SK-N-SH (cell line): ENCODE results near the gene GPC5. TPM values are rescaled to one million over a fixed set of nuclear protein-coding genes. Genes with fewer than 3 reads are reported as not detected.

Experiments
- CTCF ChIA-PET: fragments of 300-600, 350-600 bp; formaldehyde crosslinking; extraction: SDS; loops from one replicate; lab custom pipeline; 2021; lab: Yijun Ruan, JAX
- POLR2A ChIA-PET: fragments of 350-600 bp; sonication (Branson Sonifier 250); formaldehyde crosslinking; extraction: SDS; loops from one replicate; lab custom pipeline; 2020; ENCODE audit warnings: antibody characterized with exemption, inconsistent platforms; lab: Yijun Ruan, JAX
- DNase-seq: peaks from one replicate; pipeline ENCODE4 v3.0.0; 2012
- H2AFZ ChIP-seq: fragments of 200-600 bp; sonication (generic); 2 replicates; pipeline ENCODE4 v1.8.1; 2016; ENCODE audit warnings: antibody characterized with exemption, mild to moderate bottlenecking, low read depth
- H3F3A ChIP-seq: fragments of 200-600 bp; sonication (generic); replicated peaks from 2 replicates; pipeline ENCODE3; 2016; ENCODE audit warnings: antibody characterized with exemption, mild to moderate bottlenecking; ENCODE audit not compliant: insufficient read depth
- H3K27ac ChIP-seq, 2 experiments: fragments of 200-500 bp in 1 of 2; fragments of 200-600 bp in 1 of 2; sonication (Bioruptor generic) in 1 of 2; sonication (generic), shearing (Covaris generic) in 1 of 2; 2 replicates each; pipeline versions ENCODE4 v1.5.1 to v1.6.1; 2014 to 2016; ENCODE audit warnings: low read depth in 2 of 2, inconsistent platforms in 1 of 2, low read length in 1 of 2, mild to moderate bottlenecking in 1 of 2, mixed read lengths in 1 of 2
- H3K27me3 ChIP-seq: fragments of 200-600 bp; sonication (generic), shearing (Covaris generic); 2 replicates; pipeline ENCODE4 v1.6.1; 2016; ENCODE audit warnings: mixed run types; ENCODE audit not compliant: insufficient read depth
- H3K36me3 ChIP-seq, 2 experiments: fragments of 200-500 bp in 1 of 2; fragments of 200-600 bp in 1 of 2; sonication (Bioruptor generic) in 1 of 2; sonication (generic) in 1 of 2; replicated peaks in 1 of 2; 2 replicates each; pipeline versions ENCODE3 to v1.5.1; 2014 to 2016; ENCODE audit warnings: low read length in 1 of 2, mild to moderate bottlenecking in 1 of 2; ENCODE audit not compliant: insufficient read depth in 2 of 2, control insufficient read depth in 1 of 2
- H3K4me1 ChIP-seq, 2 experiments: fragments of 200-500 bp in 1 of 2; fragments of 200-600 bp in 1 of 2; sonication (Bioruptor generic) in 1 of 2; sonication (generic), shearing (Covaris generic) in 1 of 2; 2 replicates each; pipeline versions ENCODE4 v1.5.1 to v1.6.1; 2014 to 2016; ENCODE audit warnings: low read depth in 1 of 2, low read length in 1 of 2, mixed run types in 1 of 2; ENCODE audit not compliant: insufficient read depth in 2 of 2, control insufficient read depth in 1 of 2
- H3K4me2 ChIP-seq: fragments of 200-600 bp; sonication (generic), shearing (Covaris generic); 2 replicates; pipeline ENCODE4 v1.6.1; 2017; ENCODE audit warnings: mixed run types
- H3K4me3 ChIP-seq, 2 experiments: fragments of 200-500 bp in 1 of 2; fragments of 200-600 bp in 1 of 2; sonication (Bioruptor generic) in 1 of 2; sonication (generic), shearing (Covaris generic) in 1 of 2; 2 replicates each; pipeline versions ENCODE4 v1.5.1 to v1.8.1; 2014 to 2016; ENCODE audit warnings: low read depth in 2 of 2, inconsistent platforms in 1 of 2, low read length in 1 of 2, mild to moderate bottlenecking in 1 of 2, mixed read lengths in 1 of 2, moderate library complexity in 1 of 2
- H3K79me2 ChIP-seq: fragments of 200-600 bp; sonication (generic); 2 replicates; pipeline ENCODE4 v1.8.1; 2017; ENCODE audit warnings: mild to moderate bottlenecking; ENCODE audit not compliant: insufficient read depth
- H3K9ac ChIP-seq: fragments of 200-600 bp; sonication (generic); 2 replicates; pipeline ENCODE4 v1.6.1; 2017; ENCODE audit warnings: mixed run types
- H3K9me2 ChIP-seq: fragments of 200-600 bp; sonication (generic); 2 replicates; pipeline ENCODE4 v1.6.1; 2017; ENCODE audit warnings: mixed run types
- H3K9me3 ChIP-seq: fragments of 200-600 bp; sonication (generic); 2 replicates; pipeline ENCODE4 v1.6.1; 2017; ENCODE audit warnings: mixed run types, mild to moderate bottlenecking, moderate library complexity
- H4K20me1 ChIP-seq: fragments of 200-600 bp; sonication (generic); 2 replicates; pipeline ENCODE4 v1.6.1; 2017; ENCODE audit warnings: mild to moderate bottlenecking, mixed run types; ENCODE audit not compliant: insufficient read depth
- CHD2 ChIP-seq: fragments of 150-350 bp; IDR thresholded peaks from 2 replicates; pipeline ENCODE4 v1.6.1; 2018; ENCODE audit warnings: low read length; ENCODE audit not compliant: partially characterized antibody
- EZH2phosphoT487 ChIP-seq: fragments of 200-600 bp; sonication (generic); IDR thresholded peaks from 2 replicates; pipeline ENCODE4 v1.6.1; 2017; ENCODE audit warnings: low read depth, mixed run types, mild to moderate bottlenecking, antibody characterized with exemption, moderate library complexity, borderline replicate concordance
- FOXJ3 ChIP-seq: sonication (generic); formaldehyde crosslinking; IDR thresholded peaks from 2 replicates; pipeline ENCODE4 v1.5.1; 2020; ENCODE audit warnings: mild to moderate bottlenecking, missing genetic modification reagents
- FOXM1 ChIP-seq: IDR thresholded peaks from 2 replicates; pipeline ENCODE4 v1.4.0; 2012; ENCODE audit warnings: low read depth, mild to moderate bottlenecking
- JUND ChIP-seq: IDR thresholded peaks from 2 replicates; pipeline ENCODE4 v1.4.0; 2012
- MXI1 ChIP-seq: IDR thresholded peaks from 2 replicates; pipeline ENCODE4 v1.6.1; 2012; ENCODE audit warnings: mild to moderate bottlenecking, low read depth, low read length, improper control_type of control experiment
- NFIC ChIP-seq: IDR thresholded peaks from 2 replicates; pipeline ENCODE4 v1.4.0; 2012; ENCODE audit warnings: borderline replicate concordance
- NRF1 ChIP-seq: IDR thresholded peaks from 2 replicates; pipeline ENCODE4 v1.6.1; 2012; ENCODE audit warnings: low read depth, mild to moderate bottlenecking, low read length
- POLR2AphosphoS5 ChIP-seq: IDR thresholded peaks from 2 replicates; pipeline ENCODE4 v1.6.1; 2012; ENCODE audit warnings: low read depth, low read length
- RCOR1 ChIP-seq: fragments of 150-350 bp; IDR thresholded peaks from 2 replicates; pipeline ENCODE4 v1.6.1; 2017; ENCODE audit warnings: antibody characterized with exemption, low read length
- RXRA ChIP-seq: IDR thresholded peaks from 2 replicates; pipeline ENCODE4 v1.4.0; 2012; ENCODE audit warnings: low read depth, mild to moderate bottlenecking, borderline replicate concordance
- SIN3A ChIP-seq: IDR thresholded peaks from 2 replicates; pipeline ENCODE4 v1.6.1; 2012; ENCODE audit warnings: low read depth, mild to moderate bottlenecking, low read length, moderate library complexity, borderline replicate concordance
- SMC3 ChIP-seq: IDR thresholded peaks from 2 replicates; pipeline ENCODE4 v1.6.1; 2012; ENCODE audit warnings: low read depth, low read length, improper control_type of control experiment
- TEAD4 ChIP-seq: IDR thresholded peaks from 2 replicates; pipeline ENCODE4 v1.4.0; 2012; ENCODE audit warnings: mild to moderate bottlenecking, borderline replicate concordance; ENCODE audit not compliant: insufficient read depth
- YY1 ChIP-seq: IDR thresholded peaks from 2 replicates; pipeline ENCODE4 v1.4.0; 2012; ENCODE audit warnings: low read depth, mild to moderate bottlenecking
- ZBTB33 ChIP-seq: IDR thresholded peaks from 2 replicates; pipeline ENCODE4 v1.4.0; 2012; ENCODE audit warnings: low read depth, borderline replicate concordance
- WGBS: methylation state at CpG from one replicate; pipeline ENCODE4 v1.1.6; 2017; ENCODE audit warnings: low lambda C conversion rate; 5-methylcytosine and 5-hydroxymethylcytosine counted together
- polyA plus RNA-seq, 3 experiments: library from polyadenylated mRNA; depleted of rRNA; stranded (reverse); fragments of >200 nt; gene quantifications; 2 replicates each; pipeline ENCODE4 v1.2.3, GENCODE V29; 2012
- TF ChIP-seq, protein P1 (sequence below): IDR thresholded peaks from 2 replicates; pipeline ENCODE4 v1.4.0; 2012; ENCODE audit warnings: low read depth, borderline replicate concordance
- TF ChIP-seq, protein P2 (sequence below): IDR thresholded peaks from 2 replicates; pipeline ENCODE4 v1.6.1; 2012; ENCODE audit warnings: mild to moderate bottlenecking, low read depth, low read length, moderate library complexity

GPC5 gene
- polyA plus RNA-seq, 1 of the 3 experiments (the other 2 are of a cell fraction) = 0.03 TPM

GRCh38 chr13:91592056-91593014, 193.9 kb downstream of the GPC5 start:
- 45% methylated on average over 3 of the region's 6 CpGs for WGBS

DNA sequence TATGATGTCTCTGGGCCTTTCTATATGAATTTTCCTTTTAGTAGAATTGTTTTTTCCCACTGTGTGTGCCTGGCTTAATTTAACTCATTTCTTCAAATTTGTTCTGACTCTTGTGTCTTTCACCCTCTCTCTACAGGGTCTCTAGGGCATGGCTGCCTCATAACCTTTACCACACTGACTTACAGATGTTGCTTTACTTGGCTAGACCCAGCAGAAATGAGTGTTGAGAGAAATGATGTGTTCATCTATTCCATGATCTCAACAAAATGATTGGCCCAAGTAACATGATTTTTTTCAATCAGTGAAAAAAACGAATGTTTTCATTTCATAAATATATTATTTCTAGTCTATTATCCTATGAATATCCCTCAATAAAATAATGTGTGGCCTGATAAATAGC, 195.0 kb downstream of the GPC5 start:
- Histone ChIP-seq H3K4me2 (no peak overlapping the region), H3K27ac (no peak overlapping the region), H2AFZ (no peak overlapping the region), H4K20me1 (no peaks in the 10 kb centered on the region), H3F3A (no peaks in the 10 kb centered on the region), H3K9ac (no peak overlapping the region), H3K36me3 (no peaks in the 10 kb centered on the region), H3K9me3 (no peaks in the 10 kb centered on the region), H3K79me2 (no peaks in the 10 kb centered on the region), H3K4me1 (no peaks in the 10 kb centered on the region), H3K9me2 (no peaks in the 10 kb centered on the region), H3K4me3 (no peak overlapping the region), H3K27me3 (no peaks in the 10 kb centered on the region)
- ChIA-PET CTCF (interaction anchor here (1.8 to 2.2 kb wide), 2 partner anchors 17 to 21 kb away, joined by 5 to 6 read pairs; no protein-coding TSS in a partner anchor), POLR2A (no interaction called here)
- DNase-seq = no peak
- WGBS = 24% methylated on average over 1 of the region's 1 CpG
- TF ChIP-seq RCOR1 (no peak), TEAD4 (no peak), ZBTB33 (no peak), SMC3 (no peak), RXRA (no peak), YY1 (no peak), CHD2 (no peak), FOXJ3 (CRISPR knock-in tag) (no peak), EZH2phosphoT487 (no peak), POLR2AphosphoS5 (no peak), JUND (no peak), FOXM1 (no peak), MXI1 (no peak), NRF1 (no peak)
- TF ChIP-seq, protein P1, sequence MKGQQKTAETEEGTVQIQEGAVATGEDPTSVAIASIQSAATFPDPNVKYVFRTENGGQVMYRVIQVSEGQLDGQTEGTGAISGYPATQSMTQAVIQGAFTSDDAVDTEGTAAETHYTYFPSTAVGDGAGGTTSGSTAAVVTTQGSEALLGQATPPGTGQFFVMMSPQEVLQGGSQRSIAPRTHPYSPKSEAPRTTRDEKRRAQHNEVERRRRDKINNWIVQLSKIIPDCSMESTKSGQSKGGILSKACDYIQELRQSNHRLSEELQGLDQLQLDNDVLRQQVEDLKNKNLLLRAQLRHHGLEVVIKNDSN = no peak

More at GRCh38 chr13:91592056-91593014, 193.9 kb downstream of the GPC5 start:
- ChIA-PET CTCF (no interaction called here), POLR2A (no interaction called here)
- H4K20me1 ChIP-seq = no peaks in the 10 kb centered on the region
- no peaks in the 10 kb centered on the region for H3K9me2 ChIP-seq
- H2AFZ ChIP-seq = no peak overlapping the region
- H3K36me3 ChIP-seq = no peaks in the 10 kb centered on the region
- H3K27me3 ChIP-seq = no peaks in the 10 kb centered on the region
- H3K4me3 ChIP-seq = no peak overlapping the region
- H3K27ac ChIP-seq = no peak overlapping the region
- H3K9me3 ChIP-seq = no peaks in the 10 kb centered on the region
- no peaks in the 10 kb centered on the region for H3K79me2 ChIP-seq
- no peak for DNase-seq
- H3K4me2 ChIP-seq = no peak overlapping the region
- TF ChIP-seq FOXM1 (no peak), POLR2AphosphoS5 (no peak), EZH2phosphoT487 (no peak), JUND (no peak), SIN3A (no peak), NFIC (no peak)
- TF ChIP-seq, protein P2, sequence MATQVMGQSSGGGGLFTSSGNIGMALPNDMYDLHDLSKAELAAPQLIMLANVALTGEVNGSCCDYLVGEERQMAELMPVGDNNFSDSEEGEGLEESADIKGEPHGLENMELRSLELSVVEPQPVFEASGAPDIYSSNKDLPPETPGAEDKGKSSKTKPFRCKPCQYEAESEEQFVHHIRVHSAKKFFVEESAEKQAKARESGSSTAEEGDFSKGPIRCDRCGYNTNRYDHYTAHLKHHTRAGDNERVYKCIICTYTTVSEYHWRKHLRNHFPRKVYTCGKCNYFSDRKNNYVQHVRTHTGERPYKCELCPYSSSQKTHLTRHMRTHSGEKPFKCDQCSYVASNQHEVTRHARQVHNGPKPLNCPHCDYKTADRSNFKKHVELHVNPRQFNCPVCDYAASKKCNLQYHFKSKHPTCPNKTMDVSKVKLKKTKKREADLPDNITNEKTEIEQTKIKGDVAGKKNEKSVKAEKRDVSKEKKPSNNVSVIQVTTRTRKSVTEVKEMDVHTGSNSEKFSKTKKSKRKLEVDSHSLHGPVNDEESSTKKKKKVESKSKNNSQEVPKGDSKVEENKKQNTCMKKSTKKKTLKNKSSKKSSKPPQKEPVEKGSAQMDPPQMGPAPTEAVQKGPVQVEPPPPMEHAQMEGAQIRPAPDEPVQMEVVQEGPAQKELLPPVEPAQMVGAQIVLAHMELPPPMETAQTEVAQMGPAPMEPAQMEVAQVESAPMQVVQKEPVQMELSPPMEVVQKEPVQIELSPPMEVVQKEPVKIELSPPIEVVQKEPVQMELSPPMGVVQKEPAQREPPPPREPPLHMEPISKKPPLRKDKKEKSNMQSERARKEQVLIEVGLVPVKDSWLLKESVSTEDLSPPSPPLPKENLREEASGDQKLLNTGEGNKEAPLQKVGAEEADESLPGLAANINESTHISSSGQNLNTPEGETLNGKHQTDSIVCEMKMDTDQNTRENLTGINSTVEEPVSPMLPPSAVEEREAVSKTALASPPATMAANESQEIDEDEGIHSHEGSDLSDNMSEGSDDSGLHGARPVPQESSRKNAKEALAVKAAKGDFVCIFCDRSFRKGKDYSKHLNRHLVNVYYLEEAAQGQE = no peak
- H3F3A ChIP-seq = no peaks in the 10 kb centered on the region
- H3K9ac ChIP-seq = no peak overlapping the region
- H3K4me1 ChIP-seq = no peaks in the 10 kb centered on the region
